Mesodermal cell (in vitro differentiated cells): ENCODE results near the gene PASK. TPM values are rescaled to one million over a fixed set of nuclear protein-coding genes. Genes with fewer than 3 reads are reported as not detected.
"Not testable (repeated sequence)": the region's sequence is repeated elsewhere in the genome, so short reads cannot be mapped to it uniquely, and the experiment has no call there.

ENCODE experiments used
- H3K27ac ChIP-seq: 2 replicates; pipeline ENCODE4 v1.7.0; 2013; ENCODE audit warnings: mild to moderate bottlenecking, low read depth, low read length, moderate library complexity; ENCODE audit not compliant: severe bottlenecking
- H3K36me3 ChIP-seq: 2 replicates; pipeline ENCODE4 v1.7.1; 2013; ENCODE audit warnings: mild to moderate bottlenecking, low read length, moderate library complexity; ENCODE audit not compliant: control insufficient read depth, insufficient read depth
- H3K4me1 ChIP-seq: one replicate; pipeline ENCODE4 v1.7.1; 2013; ENCODE audit warnings: mild to moderate bottlenecking, low read length; ENCODE audit not compliant: insufficient read depth, control insufficient read depth, poor library complexity, severe bottlenecking
- H3K4me3 ChIP-seq: 2 replicates; pipeline ENCODE4 v1.7.0; 2013; ENCODE audit warnings: low read length, control low read depth, mild to moderate bottlenecking; ENCODE audit not compliant: insufficient read depth, poor library complexity, severe bottlenecking; ENCODE audit errors: extremely low read depth
- H3K9me3 ChIP-seq: 2 replicates; pipeline ENCODE4 v1.7.1; 2013; ENCODE audit warnings: mild to moderate bottlenecking, low read length, moderate library complexity; ENCODE audit not compliant: control insufficient read depth
- WGBS, 2 experiments: methylation state at CpG; one replicate each; pipeline ENCODE4 v1.1.5; 2013; ENCODE audit warnings: missing lambda C conversion rate in 2 of 2; ENCODE audit not compliant: insufficient coverage in 2 of 2; 5-methylcytosine and 5-hydroxymethylcytosine counted together
- polyA plus RNA-seq, 2 experiments: library from polyadenylated mRNA; stranded (reverse); fragments of 50-300 nt; gene quantifications; one replicate each; pipeline ENCODE4 v1.2.3, GENCODE V29; 2013

PASK gene
- polyA plus RNA-seq (2013, experiment 1 of 2): 11.5 TPM
- polyA plus RNA-seq (2013, experiment 2 of 2): 7.6 TPM

DNA sequence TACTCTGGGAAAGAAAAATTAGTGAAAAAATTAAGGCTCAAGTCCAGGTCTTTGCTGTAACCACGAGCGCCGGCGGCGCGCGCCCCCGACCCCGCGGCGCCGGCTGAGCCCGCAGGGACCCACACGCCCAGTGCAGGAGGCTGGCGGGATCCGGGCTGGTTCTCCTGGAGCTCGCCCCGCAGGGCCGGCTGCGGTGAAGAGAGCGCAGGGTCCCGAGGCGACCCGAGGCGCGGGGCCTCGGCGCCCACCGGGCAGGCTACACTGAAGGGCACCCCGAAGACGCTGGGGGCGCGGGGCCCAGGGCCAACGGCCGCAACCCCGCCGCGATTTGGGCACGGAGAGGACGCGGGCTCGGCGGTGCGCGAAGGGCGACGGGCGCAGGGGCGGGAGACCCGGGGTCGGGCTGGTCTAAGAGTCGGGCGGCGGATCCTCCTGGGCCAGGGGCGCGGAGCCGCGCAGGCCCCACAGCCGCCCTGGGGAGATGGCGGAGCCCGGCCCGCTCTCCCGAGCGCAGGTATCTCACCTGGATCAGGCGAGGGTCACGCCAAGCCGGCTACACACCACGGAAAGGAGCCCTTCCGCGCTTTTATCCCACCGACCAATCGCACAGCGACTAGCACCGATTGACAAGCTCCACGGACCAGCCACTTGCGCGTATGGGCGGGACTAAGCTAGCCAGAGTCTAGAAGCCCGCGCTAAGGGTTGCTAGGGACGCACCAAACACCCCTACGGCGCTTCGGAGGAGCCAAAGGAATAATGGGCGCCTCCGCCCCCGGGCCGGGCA lies at the start of gene PASK:
TSS of gene PASK (minus strand) at position 582 of the 784 bp plus-strand sequence. CDS start 6,440 bp downstream, outside the sequence.
- Histone ChIP-seq H3K4me3 (peak within 1 kb of the TSS; percentile 90), H3K4me1 (peaks cover 9% of the 10 kb centered on the region), H3K36me3 (peaks cover 7% of the 10 kb centered on the region), H3K27ac (peak within 1 kb of the TSS; percentile 36), H3K9me3 (no peaks in the 10 kb centered on the region)
- 0% methylated on average over 75 to 79 of the region's 88 CpGs for WGBS, 2 experiments

- Histone ChIP-seq H3K36me3 (no peaks in the 10 kb centered on the region), H3K4me1 (no peaks in the 10 kb centered on the region), H3K4me3 (no peak overlapping the region), H3K9me3 (no peaks in the 10 kb centered on the region), H3K27ac (no peak overlapping the region)
- 85 to 87% methylated on average over 25 to 26 of the region's 27 CpGs for WGBS, 2 experiments
Measured at GRCh38 chr2:241198381-241199279, 49.4 kb upstream of the PASK start.

DNA sequence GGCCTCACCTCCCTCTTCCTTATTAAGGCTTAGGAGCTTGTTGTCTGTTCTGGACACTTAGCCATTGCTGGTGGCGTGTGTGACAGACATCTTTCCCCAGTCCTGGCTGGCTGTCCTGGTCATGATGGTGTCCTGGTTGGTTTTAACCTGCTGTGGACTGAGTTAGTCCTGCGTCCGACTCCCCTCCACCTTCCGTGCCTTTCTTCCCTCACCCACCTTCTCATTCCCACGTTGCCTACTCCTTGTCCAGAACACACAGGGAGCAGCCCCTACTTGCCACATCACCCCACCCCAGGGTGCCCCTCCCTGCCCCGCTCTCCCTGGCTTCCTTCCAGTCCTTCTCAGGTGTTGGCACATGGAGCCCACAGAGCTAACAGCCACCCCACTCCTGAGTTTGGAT lies 48.7 kb upstream of the PASK start:
- 100% methylated on average over 2 to 3 of the region's 6 CpGs for WGBS, 2 experiments
- H3K9me3 ChIP-seq: no peaks in the 10 kb centered on the region
- no peak overlapping the region for H3K27ac ChIP-seq
- no peak overlapping the region for H3K4me3 ChIP-seq
- H3K36me3 ChIP-seq: no peaks in the 10 kb centered on the region
- H3K4me1 ChIP-seq: no peaks in the 10 kb centered on the region

GRCh38 chr2:241197246-241197645 lies 48.0 kb upstream of the PASK start:
- not testable (repeated sequence) for H3K27ac ChIP-seq, H3K4me1 ChIP-seq, H3K36me3 ChIP-seq, H3K4me3 ChIP-seq, H3K9me3 ChIP-seq
- WGBS, 2 experiments: 90 to 99% methylated on average over 13 to 14 of the region's 14 CpGs

DNA sequence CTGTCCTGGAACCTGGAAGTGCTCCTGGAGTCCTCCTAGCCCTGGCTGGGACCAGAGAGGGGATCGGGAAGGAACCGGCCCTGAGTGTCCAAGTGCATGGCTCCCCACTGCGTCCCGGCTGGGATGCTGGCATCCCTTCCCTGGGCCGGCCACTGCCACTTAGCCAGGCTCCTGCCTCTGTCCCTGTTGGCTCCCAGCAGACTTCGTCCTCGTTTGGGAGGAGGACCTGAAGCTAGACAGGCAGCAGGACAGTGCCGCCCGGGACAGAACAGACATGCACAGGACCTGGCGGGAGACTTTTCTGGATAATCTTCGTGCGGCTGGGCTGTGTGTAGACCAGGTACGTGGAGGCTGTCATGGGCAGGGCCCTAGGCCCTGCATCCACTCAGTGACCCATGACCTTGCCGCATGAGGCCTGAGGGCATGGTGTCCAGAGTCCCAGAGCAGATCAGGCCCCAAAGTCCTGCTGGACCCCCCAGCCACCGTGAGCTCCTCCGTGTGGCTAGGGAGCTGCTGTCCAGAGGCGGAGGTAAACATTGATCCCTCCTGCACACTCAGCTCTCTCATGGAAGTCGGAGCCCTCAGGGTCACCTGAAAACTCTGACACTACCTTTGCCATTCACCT lies 46.3 kb upstream of the PASK start:
- H3K9me3 ChIP-seq: no peaks in the 10 kb centered on the region
- H3K4me3 ChIP-seq: no peak overlapping the region
- 90 to 94% methylated on average over 16 to 18 of the region's 18 CpGs for WGBS, 2 experiments
- H3K27ac ChIP-seq: no peak overlapping the region
- no peaks in the 10 kb centered on the region for H3K36me3 ChIP-seq
- H3K4me1 ChIP-seq: no peaks in the 10 kb centered on the region

DNA sequence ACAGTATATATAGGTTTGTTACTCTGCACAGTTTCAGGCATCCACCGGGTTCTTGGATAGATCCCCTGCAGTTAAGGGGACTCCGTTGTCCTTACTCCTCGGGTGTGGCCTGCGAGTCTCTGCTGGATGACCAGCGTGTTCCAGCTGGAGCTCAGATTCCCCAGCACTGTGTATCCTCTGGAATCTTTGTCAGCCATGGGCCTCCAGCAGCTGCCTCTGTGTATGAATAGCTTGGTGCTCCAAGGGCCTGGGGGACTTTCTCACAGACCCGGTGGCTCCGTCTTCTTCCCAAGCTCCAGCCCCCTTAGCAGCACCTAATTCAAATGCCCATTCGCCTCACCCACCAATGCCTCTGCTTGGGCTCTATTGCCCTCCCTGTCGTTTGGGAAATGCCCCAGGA lies 45.5 kb upstream of the PASK start:
- no peaks in the 10 kb centered on the region for H3K4me1 ChIP-seq
- no peak overlapping the region for H3K4me3 ChIP-seq
- H3K9me3 ChIP-seq: no peaks in the 10 kb centered on the region
- no peaks in the 10 kb centered on the region for H3K36me3 ChIP-seq
- H3K27ac ChIP-seq: no peak overlapping the region
- 83 to 91% methylated on average over 8 to 9 of the region's 9 CpGs for WGBS, 2 experiments

DNA sequence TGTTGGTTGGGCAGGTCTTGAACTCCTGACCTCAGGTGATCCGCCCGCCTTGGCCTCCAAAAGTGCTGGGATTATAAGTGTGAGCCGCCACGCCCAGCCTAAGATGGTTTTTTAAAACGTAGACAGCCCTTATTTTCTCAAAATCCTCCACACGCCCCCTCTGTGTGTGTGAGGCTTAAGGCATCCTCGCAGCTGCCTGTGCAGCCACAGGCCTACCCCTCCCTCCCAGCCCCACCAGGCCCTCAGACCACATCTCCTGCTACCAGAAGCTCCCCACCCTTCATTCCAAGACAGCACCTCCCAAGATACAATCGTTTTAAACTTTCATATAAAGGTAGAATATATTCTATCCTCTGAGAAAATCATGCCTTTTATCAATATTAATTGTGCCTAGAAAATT lies 44.0 kb upstream of the PASK start:
- WGBS, 2 experiments: 87 to 93% methylated on average over 2 to 4 of the region's 8 CpGs
- Histone ChIP-seq H3K4me1 (no peaks in the 10 kb centered on the region), H3K36me3 (no peaks in the 10 kb centered on the region), H3K27ac (no peak overlapping the region), H3K9me3 (no peaks in the 10 kb centered on the region), H3K4me3 (no peak overlapping the region)

DNA sequence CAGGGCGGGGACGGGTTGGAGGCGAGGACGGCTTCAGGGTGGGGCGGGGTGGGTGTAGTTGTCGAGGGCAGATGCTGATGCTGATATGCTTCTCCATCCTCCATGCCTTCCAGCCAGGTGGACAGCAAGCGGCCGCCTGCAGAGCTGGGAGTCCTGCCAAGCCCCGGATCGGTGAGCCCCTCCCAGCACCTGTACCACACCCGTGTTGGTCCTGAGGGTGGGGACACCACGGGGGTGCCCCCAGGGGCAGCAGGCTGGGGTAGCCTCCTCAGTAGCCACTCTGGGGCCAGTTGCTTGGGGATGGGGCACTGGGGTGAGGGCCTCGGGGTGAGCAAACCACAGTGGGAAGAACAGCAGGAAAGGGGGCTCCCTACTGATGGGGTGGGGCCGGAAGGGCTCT lies 41.8 kb upstream of the PASK start:
- Histone ChIP-seq H3K4me3 (no peak overlapping the region), H3K4me1 (no peaks in the 10 kb centered on the region), H3K9me3 (no peaks in the 10 kb centered on the region), H3K36me3 (no peaks in the 10 kb centered on the region), H3K27ac (no peak overlapping the region)
- 76 to 79% methylated on average over 5 to 7 of the region's 14 CpGs for WGBS, 2 experiments

DNA sequence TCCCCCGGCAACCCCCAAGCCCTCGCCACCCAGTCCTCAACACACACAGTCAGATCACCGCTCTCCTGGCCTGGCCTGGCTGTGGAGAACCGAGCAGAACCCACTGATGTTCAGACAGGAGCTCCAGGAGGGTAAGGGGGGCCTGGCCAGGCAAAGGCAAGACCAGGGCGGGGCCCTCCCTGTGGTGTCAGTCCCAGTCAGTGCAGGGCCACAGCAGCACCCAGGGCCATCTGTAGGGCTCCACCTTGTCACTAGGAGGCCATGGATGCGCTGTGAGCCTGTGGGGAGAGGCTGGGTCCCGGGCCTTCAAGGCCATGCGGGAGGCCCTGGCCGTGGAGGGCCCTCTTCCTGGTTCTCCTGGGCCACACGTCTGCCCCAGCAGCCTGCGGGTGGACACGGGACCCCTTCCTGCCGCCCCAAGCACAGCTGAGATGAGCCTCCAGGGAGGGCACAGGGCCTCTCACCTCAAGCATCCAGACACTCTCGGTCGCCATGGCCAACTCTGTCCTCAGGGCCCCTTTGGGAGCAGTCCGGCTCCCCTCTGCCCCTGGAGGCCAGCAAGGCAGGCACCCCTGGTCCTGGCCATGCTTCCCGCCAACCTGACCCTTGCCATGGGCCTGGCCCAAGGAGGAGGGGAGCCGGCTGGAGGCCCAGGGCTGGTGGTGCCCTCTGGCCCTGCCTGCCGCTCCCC lies 41.2 kb upstream of the PASK start:
- 93% methylated on average over 14 to 15 of the region's 19 CpGs for WGBS, 2 experiments
- Histone ChIP-seq H3K36me3 (no peaks in the 10 kb centered on the region), H3K27ac (no peak overlapping the region), H3K4me3 (no peak overlapping the region), H3K9me3 (no peaks in the 10 kb centered on the region), H3K4me1 (no peaks in the 10 kb centered on the region)

DNA sequence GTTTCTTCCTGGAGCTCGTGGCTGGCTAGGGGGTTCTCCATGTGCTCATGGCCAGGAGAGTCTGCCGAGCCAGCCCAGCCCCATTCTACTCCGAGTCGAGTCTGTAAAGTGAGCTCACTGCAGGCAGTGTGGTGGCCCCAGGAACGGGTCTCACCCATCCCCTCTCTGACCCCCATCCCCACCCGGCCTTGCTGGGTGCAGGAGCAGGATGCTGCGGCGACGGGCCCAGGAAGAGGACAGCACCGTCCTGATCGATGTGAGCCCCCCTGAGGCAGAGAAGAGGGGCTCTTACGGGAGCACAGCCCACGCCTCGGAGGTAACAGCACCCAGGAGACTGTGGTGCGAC lies 40.6 kb upstream of the PASK start:
- Histone ChIP-seq H3K9me3 (no peaks in the 10 kb centered on the region), H3K4me1 (no peaks in the 10 kb centered on the region), H3K36me3 (no peaks in the 10 kb centered on the region), H3K4me3 (no peak overlapping the region), H3K27ac (no peak overlapping the region)
- 90 to 92% methylated on average over 14 to 15 of the region's 15 CpGs for WGBS, 2 experiments
